Cardiac muscle cell (in vitro differentiated cells and primary cell): ENCODE measurements around the gene STEAP3. TPM values are rescaled to one million over a fixed set of nuclear protein-coding genes. Genes with fewer than 3 reads are reported as not detected.

Source experiments
- DNase-seq, 2 donors: peaks; one replicate each; pipeline versions ENCODE4 v3.0.0 to v3.0.0-alpha.2; 2010 to 2017; ENCODE audit warnings: low read depth in 1 of 2, low spot score in 1 of 2
- H3K27ac ChIP-seq: fragments of 200-600 bp; sonication (generic); 2 replicates; pipeline ENCODE4 v1.5.1; 2016
- H3K27me3 ChIP-seq: fragments of 200-600 bp; sonication (generic); 2 replicates; pipeline ENCODE4 v1.6.0; 2016; ENCODE audit warnings: control low read depth
- H3K36me3 ChIP-seq: fragments of 200-600 bp; sonication (generic); 2 replicates; pipeline ENCODE4 v1.5.1; 2016; ENCODE audit warnings: control low read depth
- H3K4me1 ChIP-seq: fragments of 200-600 bp; sonication (generic); 2 replicates; pipeline ENCODE4 v1.8.1; 2017; ENCODE audit warnings: low read depth, mild to moderate bottlenecking, mixed run types
- H3K4me3 ChIP-seq: fragments of 200-600 bp; sonication (generic); 2 replicates; pipeline ENCODE4 v1.5.1; 2016; ENCODE audit warnings: mild to moderate bottlenecking
- H3K9me3 ChIP-seq: fragments of 200-600 bp; sonication (generic); 2 replicates; pipeline ENCODE4 v1.5.1; 2017; ENCODE audit warnings: low read depth, mild to moderate bottlenecking, control low read depth
- polyA plus RNA-seq: library from polyadenylated mRNA; unstranded; fragments of >200 nt; fragmentation: Nextera tagmentation; extraction: Ambion mirVana; gene quantifications from 2 replicates; pipeline ENCODE4 v1.2.1, GENCODE V29; 2016
- total RNA-seq: library from RNA; depleted of rRNA; stranded (reverse); fragments of >200 nt; gene quantifications from 2 replicates; pipeline ENCODE4 v1.2.3, GENCODE V29; 2016
- TF ChIP-seq, protein P1 (sequence below): IDR thresholded peaks from 2 replicates; pipeline ENCODE4 v1.5.1; 2012; ENCODE audit warnings: low read depth, mild to moderate bottlenecking, low read length

The STEAP3 gene
- total and polyA plus RNA-seq, 2 experiments from 2014 or later: 3.8 to 4.5 TPM

DNA sequence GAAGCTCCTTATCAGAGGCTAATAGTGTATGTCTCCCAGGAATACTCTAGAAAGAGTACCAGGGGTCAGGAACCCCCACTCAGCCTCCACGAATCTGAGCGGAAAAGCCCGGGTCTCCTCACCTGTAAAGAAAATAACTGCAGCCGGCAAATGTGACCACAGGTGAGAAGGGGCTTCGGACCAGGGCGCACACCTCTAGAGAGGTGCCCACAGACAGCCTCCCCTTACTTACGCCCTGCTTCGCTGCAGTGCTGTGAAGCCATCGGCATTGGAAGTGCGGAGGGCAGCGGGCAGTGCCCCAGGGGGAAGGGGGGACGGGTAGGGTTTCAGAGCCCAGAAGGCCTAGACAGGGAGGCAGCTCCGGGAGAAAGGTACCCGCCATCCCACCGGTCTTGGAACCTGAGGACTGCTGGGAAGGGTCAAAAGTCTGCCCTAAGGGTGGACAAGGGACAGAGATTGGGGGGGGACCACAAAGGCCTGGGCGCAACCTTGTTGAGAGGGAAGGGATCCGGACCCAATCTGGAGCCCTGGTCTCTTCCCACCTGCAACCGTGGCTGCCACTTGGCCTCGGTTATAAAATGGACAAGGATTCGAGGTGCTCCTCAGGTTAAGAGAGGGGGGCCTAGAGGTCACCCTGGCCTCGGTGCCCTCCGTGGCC, 642 bp upstream of the STEAP3 start:
- Histone ChIP-seq H3K4me3 (peak overlapping the region; percentile 33), H3K4me1 (peaks cover 17% of the 10 kb centered on the region), H3K27ac (no peak overlapping the region), H3K36me3 (no peaks in the 10 kb centered on the region), H3K27me3 (peaks cover 24% of the 10 kb centered on the region), H3K9me3 (no peaks in the 10 kb centered on the region)
- DNase-seq: no peak
- TF ChIP-seq, protein P1, sequence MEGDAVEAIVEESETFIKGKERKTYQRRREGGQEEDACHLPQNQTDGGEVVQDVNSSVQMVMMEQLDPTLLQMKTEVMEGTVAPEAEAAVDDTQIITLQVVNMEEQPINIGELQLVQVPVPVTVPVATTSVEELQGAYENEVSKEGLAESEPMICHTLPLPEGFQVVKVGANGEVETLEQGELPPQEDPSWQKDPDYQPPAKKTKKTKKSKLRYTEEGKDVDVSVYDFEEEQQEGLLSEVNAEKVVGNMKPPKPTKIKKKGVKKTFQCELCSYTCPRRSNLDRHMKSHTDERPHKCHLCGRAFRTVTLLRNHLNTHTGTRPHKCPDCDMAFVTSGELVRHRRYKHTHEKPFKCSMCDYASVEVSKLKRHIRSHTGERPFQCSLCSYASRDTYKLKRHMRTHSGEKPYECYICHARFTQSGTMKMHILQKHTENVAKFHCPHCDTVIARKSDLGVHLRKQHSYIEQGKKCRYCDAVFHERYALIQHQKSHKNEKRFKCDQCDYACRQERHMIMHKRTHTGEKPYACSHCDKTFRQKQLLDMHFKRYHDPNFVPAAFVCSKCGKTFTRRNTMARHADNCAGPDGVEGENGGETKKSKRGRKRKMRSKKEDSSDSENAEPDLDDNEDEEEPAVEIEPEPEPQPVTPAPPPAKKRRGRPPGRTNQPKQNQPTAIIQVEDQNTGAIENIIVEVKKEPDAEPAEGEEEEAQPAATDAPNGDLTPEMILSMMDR: no peak

DNA sequence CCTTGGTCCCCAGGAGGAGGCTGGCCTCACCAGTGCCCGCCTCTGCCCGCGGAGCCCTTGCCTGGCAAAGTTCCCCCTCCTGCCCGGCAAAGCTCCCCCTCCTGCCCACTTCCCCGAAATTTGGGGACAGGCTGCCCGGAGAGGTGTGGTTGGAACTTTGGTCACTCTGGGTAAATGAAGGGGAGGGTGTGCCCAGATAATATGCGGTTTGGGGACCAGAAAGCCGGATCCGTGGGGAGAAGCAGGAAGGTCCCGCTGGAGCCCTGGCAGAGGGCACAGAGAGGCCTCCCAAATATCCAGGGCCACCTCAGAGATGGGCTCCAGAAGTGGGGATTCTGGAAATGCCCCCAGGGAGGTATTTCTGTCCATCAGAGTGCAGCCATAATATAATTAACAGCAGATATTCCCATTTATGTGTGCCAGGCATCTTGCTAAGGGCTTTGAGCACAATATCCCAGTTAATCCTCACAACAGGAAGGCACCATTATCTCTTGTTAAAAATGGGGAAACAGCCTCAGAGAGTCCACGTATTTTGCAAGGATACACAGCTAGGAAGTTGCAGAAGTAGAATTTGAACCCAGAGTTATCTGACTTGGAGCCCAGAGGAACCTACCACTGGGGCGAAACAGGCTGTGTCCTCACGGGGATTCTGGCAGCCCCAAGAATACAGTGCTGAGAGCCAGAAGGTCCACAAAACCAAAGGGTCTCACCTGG, 914 bp downstream of the STEAP3 start:
- TF ChIP-seq, protein P1: no peak
- Histone ChIP-seq H3K4me1 (peaks cover 13% of the 10 kb centered on the region), H3K36me3 (no peaks in the 10 kb centered on the region), H3K27me3 (peaks cover 24% of the 10 kb centered on the region), H3K27ac (no peak overlapping the region), H3K4me3 (peak overlapping the region; percentile 33), H3K9me3 (no peaks in the 10 kb centered on the region)
- DNase-seq: no peak

DNA sequence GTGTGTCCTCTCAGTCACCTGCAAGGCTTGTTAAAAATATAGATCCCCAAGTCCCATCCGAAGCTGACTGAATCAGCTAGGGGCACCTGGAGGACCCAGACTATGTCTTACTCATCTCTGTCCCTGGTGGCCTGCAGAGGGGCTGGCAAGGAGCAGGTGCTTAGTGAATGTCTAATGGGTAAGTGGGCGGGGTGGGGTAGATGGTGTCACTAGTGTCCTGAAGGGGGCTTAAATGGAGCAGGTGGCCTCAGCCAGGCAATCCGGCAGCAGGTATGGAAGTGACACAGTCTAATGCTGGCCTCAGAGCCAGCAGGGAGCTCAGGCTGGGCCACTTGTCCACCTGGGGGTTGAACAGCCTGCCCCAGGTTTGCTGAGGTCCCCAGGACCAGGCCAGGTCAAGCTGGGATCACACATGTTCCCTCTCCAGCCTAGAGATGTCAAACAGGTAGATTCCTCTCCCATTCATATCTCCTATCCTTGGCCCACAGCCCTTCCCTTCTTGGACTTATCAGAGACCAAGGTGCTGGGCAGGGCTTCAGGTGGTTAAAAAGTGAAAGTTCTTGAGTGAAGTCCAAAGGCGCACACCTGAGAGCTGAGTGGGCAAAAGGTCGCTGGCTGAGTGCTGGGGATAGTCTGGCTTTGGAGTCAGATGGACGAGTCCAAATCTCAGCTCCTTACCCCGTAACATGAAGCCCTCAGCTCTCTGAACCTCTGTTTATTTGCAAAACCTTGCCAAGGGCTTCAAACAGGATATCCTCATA, 1.7 kb downstream of the STEAP3 start:
- H3K4me1 ChIP-seq: peaks cover 13% of the 10 kb centered on the region
- H3K36me3 ChIP-seq: no peaks in the 10 kb centered on the region
- TF ChIP-seq, protein P1: no peak
- H3K27ac ChIP-seq: no peak overlapping the region
- no peak for DNase-seq
- no peaks in the 10 kb centered on the region for H3K9me3 ChIP-seq
- no peak overlapping the region for H3K4me3 ChIP-seq
- H3K27me3 ChIP-seq: peaks cover 24% of the 10 kb centered on the region

DNA sequence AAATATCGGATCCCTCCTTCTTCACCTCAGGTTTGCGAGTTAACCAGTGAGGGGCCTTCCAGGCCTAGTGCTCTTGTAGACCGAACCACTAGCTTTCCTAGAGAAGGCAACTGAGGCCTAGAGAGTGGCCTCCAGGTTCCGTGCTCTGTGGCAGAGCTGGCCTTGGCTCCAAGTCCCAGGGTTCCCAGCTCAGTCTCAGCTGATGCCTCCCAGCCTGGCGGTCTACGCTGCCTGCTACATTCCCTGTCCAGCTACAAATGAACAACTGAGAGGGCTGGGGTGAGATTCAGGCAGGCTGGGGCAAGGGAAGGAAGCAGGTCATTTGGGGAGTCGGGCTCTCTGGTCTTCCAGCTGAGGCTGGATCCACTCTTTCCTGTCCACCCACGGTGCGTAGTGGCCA, 2.3 kb downstream of the STEAP3 start:
- Histone ChIP-seq H3K4me3 (no peak overlapping the region), H3K36me3 (no peaks in the 10 kb centered on the region), H3K9me3 (no peaks in the 10 kb centered on the region), H3K27ac (no peak overlapping the region), H3K4me1 (peaks cover 13% of the 10 kb centered on the region), H3K27me3 (peaks cover 24% of the 10 kb centered on the region)
- no peak for DNase-seq
- TF ChIP-seq, protein P1: no peak

DNA sequence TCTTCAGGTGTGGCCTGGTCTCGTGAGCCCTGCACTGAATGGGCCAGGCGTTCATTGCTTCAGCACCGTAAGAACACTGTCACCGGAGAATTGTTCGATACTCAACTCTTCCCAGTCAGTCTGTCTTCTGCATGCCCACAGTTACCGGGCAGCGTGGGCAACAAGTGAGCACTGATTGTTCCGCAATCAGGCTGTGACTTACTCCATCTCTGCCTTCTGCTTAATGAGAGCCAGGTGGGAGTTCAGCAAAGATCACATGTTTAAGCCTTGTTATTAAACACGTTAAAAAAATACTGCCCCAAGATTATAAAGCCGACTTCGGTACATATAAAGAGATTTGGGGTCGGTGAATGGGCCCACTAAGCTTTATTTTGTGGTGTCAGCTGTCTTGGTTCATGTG, 3.7 kb downstream of the STEAP3 start:
- Histone ChIP-seq H3K4me3 (no peak overlapping the region), H3K27ac (no peak overlapping the region), H3K27me3 (peaks cover 24% of the 10 kb centered on the region), H3K4me1 (peaks cover 8% of the 10 kb centered on the region), H3K9me3 (no peaks in the 10 kb centered on the region), H3K36me3 (no peaks in the 10 kb centered on the region)
- no peak for DNase-seq
- TF ChIP-seq, protein P1: no peak
